ELF-1 (cell line): ENCODE data around the gene RELL2.
A peak's percentile ranks its signal among the peaks of the same experiment; 100 is the strongest.

ENCODE experiments used
- DNase-seq: peaks from one replicate; pipeline ENCODE4 v3.0.0-alpha.2; 2016; ENCODE audit warnings: low read depth, low spot score

Gene RELL2

DNA sequence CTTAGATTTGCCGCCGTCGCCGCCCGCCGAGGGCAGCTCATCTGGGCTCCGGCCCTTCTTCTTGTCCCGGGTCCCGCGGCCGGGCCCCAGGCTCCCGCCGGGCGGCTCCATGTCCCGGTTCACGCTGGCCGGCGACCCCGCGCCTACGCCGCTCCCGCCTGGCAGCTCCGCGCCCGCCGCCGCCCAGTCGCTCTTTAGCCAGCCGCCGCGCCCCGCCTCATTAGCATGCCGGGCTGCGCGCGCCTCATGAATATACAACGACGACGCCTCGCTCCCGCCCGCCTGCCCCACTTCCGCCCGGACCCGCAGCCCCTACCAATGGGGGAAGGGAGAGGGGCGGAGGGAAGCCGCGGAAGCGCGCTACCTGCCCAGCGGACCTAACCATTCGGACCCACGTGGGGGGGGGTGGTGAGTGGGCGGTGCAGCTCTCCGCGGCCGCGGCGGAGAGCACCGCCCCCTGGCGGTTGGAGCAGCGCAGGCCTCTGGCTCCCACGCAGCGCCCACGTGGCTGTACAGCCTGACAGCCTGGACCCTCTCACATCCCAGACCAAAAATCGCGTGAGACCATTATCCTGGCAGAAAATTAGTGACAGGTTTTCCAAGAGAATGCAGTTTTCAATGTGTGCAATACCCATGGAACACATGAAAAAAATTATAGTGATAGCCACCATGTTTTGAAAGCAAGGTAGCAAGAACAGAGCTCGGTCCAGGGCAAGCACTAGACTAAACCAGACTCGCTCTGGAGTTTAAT, 17.8 kb upstream of the RELL2 start, which contains the start of gene DIAPH1:
Gene DIAPH1 (minus strand): TSS at position 197 of the 751 bp plus-strand sequence. CDS start 86 bp downstream, at position 111.
- peak; percentile 98 for DNase-seq

DNA sequence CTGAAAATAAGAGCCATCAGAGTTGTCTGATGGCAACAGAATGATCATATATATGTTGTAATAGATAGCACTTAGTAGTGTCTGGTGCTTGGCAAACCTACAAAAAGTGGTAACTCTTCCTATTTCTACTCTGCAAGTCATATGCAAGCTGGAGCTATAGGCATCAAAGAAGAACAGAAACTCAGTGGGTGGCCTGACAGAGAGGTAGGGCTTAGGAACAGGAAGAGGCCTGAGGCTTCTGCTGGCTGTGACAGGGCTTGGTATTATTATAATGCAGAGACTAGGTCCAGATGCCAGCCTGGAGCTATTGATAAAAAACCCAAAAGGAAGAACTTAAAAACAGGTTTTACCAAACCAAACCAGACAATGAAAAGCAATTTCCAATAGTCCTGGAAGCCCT, 13.6 kb upstream of the RELL2 start:
- DNase-seq: peak; percentile 91

GRCh38 chr5:141623611-141624010, 13.2 kb upstream of the RELL2 start:
- DNase-seq: no peak

GRCh38 chr5:141628175-141628788, 8.5 kb upstream of the RELL2 start:
- DNase-seq: no peak

- DNase-seq: no peak
These were observed 6.1 kb upstream of the RELL2 start for GRCh38 chr5:141630570-141631140.

- no peak for DNase-seq
These were observed 4.1 kb upstream of the RELL2 start for GRCh38 chr5:141632650-141633049.

DNA sequence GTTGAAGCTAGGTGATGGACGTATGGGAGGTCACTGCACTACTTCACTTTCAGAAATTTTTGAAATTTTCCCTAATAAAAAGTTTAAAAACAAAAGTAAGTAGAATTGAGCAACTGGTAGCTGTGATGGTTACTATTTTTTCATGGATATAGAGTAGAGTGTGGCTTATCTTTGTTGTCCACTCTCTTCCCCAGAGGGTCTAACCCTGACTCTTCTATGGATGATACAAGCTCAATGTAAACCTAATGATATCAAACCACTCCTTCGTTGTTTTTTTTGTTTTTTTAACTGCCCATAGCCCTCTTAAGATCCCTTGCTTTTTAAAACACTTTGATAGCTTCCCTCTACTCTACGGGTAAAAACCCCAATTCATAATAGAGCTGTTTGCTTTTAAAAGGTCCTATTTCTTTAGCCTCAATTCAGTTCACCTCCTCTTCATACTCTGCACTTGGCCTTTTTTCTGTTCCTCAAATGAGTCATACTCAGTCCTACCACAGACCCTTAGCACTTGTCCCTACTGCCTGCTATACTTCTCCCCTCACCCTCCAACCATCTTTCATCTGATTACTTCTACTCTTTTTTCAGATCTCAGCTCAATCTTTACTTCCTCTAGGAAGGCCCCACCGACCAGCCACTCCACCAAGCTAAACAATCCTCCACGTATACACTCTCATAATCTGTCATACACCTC, 2.8 kb upstream of the RELL2 start:
- no peak for DNase-seq

DNA sequence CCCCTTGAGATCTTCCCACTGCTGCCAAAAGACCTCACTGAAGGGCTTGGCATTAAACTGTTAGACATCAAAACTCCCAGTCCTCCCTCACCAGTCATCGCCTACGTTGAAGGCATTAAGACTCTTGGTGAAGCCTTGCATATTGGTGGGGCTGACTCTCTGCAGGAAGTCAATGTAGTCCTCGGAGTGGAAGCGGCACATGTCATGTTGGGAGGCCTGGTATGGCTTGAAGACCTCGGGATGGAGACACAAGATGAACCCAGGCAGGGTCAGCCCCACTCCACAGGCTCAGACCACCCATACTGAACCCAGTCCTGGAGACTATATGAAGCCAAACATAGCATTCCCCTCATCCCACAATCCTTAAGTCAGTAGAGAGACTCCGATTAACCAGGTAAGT, 2.1 kb upstream of the RELL2 start:
- no peak for DNase-seq

DNA sequence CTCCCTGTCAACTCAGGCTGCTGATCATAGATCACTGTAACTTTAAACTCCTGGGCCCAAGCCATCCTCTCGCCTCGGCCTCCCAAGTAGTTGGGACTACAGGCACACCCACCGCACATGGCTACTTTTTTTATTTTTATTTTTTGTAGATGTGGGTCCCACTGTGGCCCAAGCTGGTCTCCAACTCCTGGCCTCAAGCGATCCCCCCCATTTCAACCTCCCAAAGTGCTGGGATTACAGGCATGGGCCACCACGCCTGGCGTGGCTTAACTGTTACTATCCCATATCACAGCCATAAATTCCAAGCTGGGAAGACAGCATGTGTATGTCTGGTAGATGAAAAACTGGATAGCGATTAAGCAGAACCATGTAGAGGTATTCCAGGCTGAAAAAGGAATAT, 1.2 kb upstream of the RELL2 start:
- no peak for DNase-seq

- no peak for DNase-seq
These were observed 738 bp upstream of the RELL2 start for GRCh38 chr5:141636106-141636412.

DNA sequence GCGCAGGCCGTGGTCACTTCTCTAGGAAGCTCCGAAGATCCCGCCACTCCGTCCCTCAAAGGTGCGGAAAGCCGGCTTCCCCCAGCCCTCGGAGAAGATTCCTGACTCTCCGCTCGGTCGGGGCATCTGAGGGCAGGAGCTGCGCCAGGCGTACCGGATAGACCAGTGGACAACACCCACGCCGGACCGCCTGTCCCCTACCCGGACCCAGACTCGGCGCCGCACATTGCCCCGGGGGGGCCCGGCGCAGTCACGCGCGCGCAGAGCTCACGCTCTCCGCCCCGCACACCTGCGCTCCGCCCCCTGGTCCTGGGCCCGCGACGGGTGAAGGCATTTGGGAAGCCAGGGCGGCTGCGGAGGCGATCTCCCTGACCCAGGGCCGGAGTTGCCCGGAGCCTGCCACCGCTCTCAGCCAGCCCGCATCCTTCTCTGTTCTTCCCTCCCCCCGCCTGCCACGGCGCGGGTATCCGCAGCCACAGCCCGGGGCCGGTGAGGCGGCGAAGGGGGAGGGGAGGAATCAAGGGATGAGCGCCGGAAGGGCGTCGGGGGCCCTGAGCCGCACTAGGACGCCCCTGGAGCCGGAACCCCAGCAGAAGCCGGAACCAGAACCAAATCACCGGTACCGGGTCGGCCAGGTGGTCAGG, 448 bp downstream of the RELL2 start:
- peak; percentile 52 for DNase-seq

- peak; percentile 92 for DNase-seq
These were observed 1.1 kb downstream of the RELL2 start for GRCh38 chr5:141637767-141638419.

DNA sequence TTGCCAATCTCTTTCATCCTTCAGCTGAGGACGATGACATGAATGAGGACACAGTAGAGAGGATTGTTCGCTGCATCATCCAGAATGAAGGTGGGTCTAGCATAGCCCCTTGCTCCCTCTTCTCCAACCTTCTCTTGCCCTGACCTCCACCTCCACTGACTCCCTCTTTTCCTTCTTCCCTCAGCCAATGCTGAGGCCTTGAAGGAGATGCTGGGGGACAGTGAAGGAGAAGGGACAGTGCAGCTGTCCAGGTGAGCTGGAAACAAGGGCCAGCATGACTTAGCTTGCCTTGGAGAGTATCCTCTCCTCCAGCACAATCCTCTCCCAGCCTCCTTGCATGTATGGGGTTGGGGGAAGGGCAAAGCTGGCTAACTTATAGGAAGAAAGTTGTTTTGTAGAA, 2.0 kb downstream of the RELL2 start:
- DNase-seq: no peak

DNA sequence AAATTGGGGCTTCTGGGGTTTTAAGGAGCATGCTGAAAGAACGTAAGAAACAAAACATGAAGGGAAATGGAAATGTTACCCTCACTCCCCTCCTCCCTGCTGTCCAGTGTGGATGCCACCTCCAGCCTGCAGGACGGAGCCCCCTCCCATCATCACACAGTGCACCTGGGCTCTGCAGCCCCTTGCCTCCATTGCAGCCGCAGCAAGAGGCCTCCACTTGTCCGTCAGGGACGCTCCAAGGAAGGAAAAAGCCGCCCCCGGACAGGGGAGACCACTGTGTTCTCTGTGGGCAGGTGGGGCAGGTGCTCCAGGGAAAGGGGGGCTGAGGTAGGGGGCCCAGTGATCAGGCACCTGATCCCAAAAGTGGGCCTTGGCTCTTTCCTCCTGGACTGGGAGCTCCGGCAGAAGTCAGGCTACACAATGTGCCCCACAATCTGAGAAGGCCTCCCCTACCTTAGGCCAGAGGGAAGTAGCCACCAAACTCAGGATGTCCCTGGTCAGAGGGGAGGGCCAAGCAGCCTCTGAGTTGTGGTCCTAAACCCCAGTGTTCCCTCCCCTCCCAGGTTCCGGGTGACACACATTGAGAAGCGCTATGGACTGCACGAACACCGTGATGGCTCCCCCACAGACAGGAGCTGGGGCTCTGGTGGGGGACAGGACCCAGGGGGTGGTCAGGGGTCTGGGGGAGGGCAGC, 2.7 kb downstream of the RELL2 start:
- DNase-seq: no peak

DNA sequence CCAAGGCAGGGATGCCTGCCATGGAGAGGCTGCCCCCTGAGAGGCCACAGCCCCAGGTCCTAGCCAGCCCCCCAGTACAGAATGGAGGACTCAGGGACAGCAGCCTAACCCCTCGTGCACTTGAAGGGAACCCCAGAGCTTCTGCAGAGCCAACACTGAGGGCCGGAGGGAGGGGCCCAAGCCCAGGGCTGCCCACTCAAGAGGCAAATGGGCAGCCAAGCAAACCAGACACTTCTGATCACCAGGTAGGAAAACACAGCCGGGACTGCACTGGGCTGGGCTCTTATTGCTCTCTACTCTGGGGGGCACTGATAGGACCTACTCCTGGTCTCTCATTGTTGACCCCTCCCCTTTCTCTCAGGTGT, 3.2 kb downstream of the RELL2 start:
- DNase-seq: no peak

GRCh38 chr5:141640698-141641097, 3.9 kb downstream of the RELL2 start:
- no peak for DNase-seq

- DNase-seq: no peak
These were observed 5.0 kb downstream of the RELL2 start for GRCh38 chr5:141641634-141642267.

- no peak for DNase-seq
These were observed 9.2 kb downstream of the RELL2 start for GRCh38 chr5:141646026-141646425.

DNA sequence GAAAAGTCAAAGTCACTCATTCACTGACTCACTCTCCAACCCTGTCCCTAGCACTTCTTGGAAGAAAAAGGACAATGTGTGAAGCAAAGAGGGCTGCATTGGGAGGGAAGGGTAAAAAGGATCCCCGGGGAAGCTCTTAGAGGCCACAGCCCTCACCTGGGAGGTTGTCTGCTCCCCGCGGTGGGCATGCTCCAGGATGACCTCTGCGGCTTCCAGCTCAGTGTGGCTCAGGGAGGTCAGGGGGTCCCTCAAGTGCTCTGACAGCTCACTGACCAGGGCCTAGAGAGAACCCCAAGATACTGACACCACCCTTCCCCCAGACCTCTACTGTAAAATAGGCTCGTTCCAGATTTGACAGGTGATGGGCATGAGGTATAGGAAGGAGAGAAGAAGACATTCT, 10.4 kb downstream of the RELL2 start:
- DNase-seq: no peak

DNA sequence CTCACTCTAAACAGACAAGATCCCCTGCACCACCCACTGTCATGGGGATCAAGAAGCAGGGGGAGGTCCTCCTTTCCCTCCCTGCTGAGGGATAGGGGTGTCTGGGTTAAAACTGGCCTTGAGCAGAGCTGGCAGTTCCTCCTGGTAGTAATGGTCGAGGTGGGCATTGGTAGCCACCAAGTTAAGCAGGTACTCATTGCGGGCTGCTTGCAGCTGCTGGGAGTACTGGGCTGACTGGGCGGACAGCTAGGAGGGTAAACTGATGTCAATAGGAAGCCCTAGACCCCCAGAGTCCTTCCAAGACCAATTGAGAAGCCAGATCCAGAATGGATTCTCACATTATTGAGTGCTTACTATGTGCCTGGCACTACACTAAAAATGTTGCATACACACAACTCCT, 11.1 kb downstream of the RELL2 start:
- no peak for DNase-seq
